Measurements from ENCODE around the gene CEACAM6. TPM values are rescaled to one million over a fixed set of nuclear protein-coding genes. Genes with fewer than 3 reads are reported as not detected.

Gene CEACAM6
- total RNA-seq, 4 donors from 2014 or later, result 0.53 TPM; not detected in 3

DNA sequence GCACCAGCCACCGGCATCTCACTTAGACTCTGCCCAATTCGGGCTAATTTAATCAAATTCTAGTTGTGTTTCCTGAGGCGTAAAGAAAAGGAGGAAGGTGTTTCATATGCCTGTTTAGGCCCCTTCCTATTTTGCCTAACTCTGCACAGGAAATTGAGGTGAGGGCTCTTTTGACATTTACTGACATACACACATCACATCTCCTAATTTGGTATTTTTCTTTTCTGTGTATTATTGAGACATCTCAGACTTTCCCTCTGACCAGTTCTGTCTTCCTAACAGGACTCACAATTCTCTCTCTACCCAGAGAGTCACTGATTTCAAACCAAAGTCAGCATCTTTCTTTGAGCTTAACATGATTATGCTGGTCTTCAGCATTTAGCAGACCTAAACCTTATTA is 49.0 kb downstream of the CEACAM6 start:
- in situ Hi-C loops (cut with MboI; ENCODE audit: low sequenced_read_pairs in 4 of 4) (no loop called here), intact Hi-C loops (cut with DNase I; ENCODE audit: low total_unique reads) (no loop called here)
- DNase-seq (no peak), ATAC-seq (no peak)
- H3K9me3 ChIP-seq, result no peaks in the 10 kb centered on the region
- no peak for TF ChIP-seq POLR2A (IDR thresholded peaks at IDR 0.05)
- TF ChIP-seq, protein P1, sequence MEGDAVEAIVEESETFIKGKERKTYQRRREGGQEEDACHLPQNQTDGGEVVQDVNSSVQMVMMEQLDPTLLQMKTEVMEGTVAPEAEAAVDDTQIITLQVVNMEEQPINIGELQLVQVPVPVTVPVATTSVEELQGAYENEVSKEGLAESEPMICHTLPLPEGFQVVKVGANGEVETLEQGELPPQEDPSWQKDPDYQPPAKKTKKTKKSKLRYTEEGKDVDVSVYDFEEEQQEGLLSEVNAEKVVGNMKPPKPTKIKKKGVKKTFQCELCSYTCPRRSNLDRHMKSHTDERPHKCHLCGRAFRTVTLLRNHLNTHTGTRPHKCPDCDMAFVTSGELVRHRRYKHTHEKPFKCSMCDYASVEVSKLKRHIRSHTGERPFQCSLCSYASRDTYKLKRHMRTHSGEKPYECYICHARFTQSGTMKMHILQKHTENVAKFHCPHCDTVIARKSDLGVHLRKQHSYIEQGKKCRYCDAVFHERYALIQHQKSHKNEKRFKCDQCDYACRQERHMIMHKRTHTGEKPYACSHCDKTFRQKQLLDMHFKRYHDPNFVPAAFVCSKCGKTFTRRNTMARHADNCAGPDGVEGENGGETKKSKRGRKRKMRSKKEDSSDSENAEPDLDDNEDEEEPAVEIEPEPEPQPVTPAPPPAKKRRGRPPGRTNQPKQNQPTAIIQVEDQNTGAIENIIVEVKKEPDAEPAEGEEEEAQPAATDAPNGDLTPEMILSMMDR (IDR thresholded peaks at IDR 0.05 in 4 of 5, conservative IDR thresholded peaks at IDR 0.05 in 1 of 5), result no peak
- no peaks in the 10 kb centered on the region for H3K27me3 ChIP-seq
- H3K4me3 ChIP-seq, result no peak overlapping the region
- no peaks in the 10 kb centered on the region for H3K36me3 ChIP-seq
- no peaks in the 10 kb centered on the region for H3K4me1 ChIP-seq
- no peak overlapping the region for H3K27ac ChIP-seq

DNA sequence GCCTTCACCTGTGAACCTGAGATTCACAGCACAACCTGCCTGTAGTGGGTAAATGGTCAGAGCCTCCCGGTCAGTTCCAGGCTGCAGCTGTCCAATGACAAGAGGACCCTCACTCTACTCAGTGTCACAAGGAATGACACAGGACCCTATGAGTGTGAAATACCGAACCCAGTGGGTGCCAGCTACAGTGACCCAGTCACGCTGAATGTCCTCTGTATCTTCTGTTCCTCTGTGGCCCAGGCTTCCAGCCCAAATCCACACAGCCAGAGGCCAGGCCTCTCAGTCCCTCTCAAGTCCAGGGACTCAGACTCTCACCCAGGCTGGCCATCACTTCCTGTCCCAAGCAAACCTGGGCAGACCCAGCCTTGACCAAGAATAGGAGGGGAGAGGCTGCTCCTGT is 51.8 kb downstream of the CEACAM6 start:
- DNase-seq (no peak), ATAC-seq (no peak)
- no peak overlapping the region for H3K27ac ChIP-seq
- in situ Hi-C loops (cut with MboI; ENCODE audit: low sequenced_read_pairs in 4 of 4) (no loop called here), intact Hi-C loops (cut with DNase I; ENCODE audit: low total_unique reads) (no loop called here)
- peaks cover 0 to 3% (median 0%) of the 10 kb centered on the region in 3 donors for H3K27me3 ChIP-seq
- H3K4me1 ChIP-seq, result no peaks in the 10 kb centered on the region
- no peak overlapping the region for H3K4me3 ChIP-seq
- no peaks in the 10 kb centered on the region for H3K36me3 ChIP-seq
- TF ChIP-seq POLR2A (IDR thresholded peaks at IDR 0.05), result no peak
- TF ChIP-seq, protein P1 (IDR thresholded peaks at IDR 0.05 in 4 of 5, conservative IDR thresholded peaks at IDR 0.05 in 1 of 5), result no peak
- H3K9me3 ChIP-seq, result no peaks in the 10 kb centered on the region

GRCh38 chr19:41808663-41809566 is 53.6 kb downstream of the CEACAM6 start:
- Histone ChIP-seq H3K4me3 (no peak overlapping the region), H3K36me3 (no peaks in the 10 kb centered on the region), H3K27me3 (peaks cover 0 to 3% (median 0%) of the 10 kb centered on the region in 3 donors), H3K27ac (no peak overlapping the region), H3K9me3 (no peaks in the 10 kb centered on the region), H3K4me1 (no peaks in the 10 kb centered on the region)
- intact Hi-C loops (cut with DNase I; ENCODE audit: low total_unique reads) (no loop called here), in situ Hi-C loops (cut with MboI; ENCODE audit: low sequenced_read_pairs in 4 of 4) (no loop called here)
- no peak for ATAC-seq
- TF ChIP-seq, protein P1 (IDR thresholded peaks at IDR 0.05 in 4 of 5, conservative IDR thresholded peaks at IDR 0.05 in 1 of 5), result no peak
- no peak for TF ChIP-seq POLR2A (IDR thresholded peaks at IDR 0.05)
- DNase-seq, result peak; percentile 6 to 34

DNA sequence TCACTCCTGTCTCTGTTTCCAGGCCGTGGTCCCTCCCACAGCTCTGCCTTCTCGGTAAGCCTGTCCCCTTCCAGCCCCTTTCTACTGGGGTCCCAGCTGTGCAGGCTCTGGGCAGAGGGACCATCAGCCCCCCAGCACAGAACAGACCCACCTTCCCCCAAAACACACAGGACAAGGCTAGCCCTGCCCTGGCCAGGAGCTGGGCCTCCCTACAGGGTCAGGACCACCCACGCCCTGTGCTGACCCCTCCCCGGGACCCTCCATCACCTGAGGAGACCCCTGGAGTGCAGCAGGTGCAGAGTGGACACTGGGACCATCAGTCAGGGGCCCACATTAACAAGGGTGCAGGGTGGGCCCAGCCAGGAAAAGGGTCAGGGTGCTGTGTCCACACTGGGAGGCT is 55.0 kb downstream of the CEACAM6 start:
- no peak for ATAC-seq
- in situ Hi-C loops (cut with MboI; ENCODE audit: low sequenced_read_pairs in 4 of 4), result no loop called here

More for the DNA sequence above, 55.0 kb downstream of the CEACAM6 start:
- peaks cover 0 to 3% (median 0%) of the 10 kb centered on the region in 3 donors for H3K27me3 ChIP-seq
- no peak for DNase-seq
- H3K4me1 ChIP-seq, result no peaks in the 10 kb centered on the region
- intact Hi-C loops (cut with DNase I; ENCODE audit: low total_unique reads), result no loop called here
- H3K4me3 ChIP-seq, result no peak overlapping the region
- no peaks in the 10 kb centered on the region for H3K9me3 ChIP-seq
- no peak for TF ChIP-seq POLR2A (IDR thresholded peaks at IDR 0.05)
- TF ChIP-seq, protein P1 (IDR thresholded peaks at IDR 0.05 in 4 of 5, conservative IDR thresholded peaks at IDR 0.05 in 1 of 5), result no peak
- H3K36me3 ChIP-seq, result no peaks in the 10 kb centered on the region
- no peak overlapping the region for H3K27ac ChIP-seq
